ENCODE data around the gene LSM14A.

DNA sequence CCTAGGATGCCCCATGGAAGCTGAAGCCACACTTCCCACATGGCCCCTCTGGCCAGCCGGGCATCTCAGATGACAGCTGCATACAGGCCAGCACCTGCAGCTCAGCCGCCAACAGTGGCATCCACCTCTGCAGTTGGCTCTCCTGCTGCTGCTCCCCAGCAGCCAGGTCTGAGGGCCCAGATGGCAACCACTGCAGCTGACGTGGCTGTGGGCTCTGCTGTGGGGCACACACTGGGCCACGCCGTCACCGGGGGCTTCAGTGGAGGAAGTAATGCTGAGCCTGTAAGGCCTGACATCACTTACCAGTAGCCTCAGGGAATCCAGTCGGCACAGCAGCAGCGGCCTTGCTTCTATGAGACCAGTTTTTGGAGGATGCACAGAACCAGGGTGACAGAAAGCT is 45.3 kb upstream of the LSM14A start:
- TF ChIP-seq, protein P1, sequence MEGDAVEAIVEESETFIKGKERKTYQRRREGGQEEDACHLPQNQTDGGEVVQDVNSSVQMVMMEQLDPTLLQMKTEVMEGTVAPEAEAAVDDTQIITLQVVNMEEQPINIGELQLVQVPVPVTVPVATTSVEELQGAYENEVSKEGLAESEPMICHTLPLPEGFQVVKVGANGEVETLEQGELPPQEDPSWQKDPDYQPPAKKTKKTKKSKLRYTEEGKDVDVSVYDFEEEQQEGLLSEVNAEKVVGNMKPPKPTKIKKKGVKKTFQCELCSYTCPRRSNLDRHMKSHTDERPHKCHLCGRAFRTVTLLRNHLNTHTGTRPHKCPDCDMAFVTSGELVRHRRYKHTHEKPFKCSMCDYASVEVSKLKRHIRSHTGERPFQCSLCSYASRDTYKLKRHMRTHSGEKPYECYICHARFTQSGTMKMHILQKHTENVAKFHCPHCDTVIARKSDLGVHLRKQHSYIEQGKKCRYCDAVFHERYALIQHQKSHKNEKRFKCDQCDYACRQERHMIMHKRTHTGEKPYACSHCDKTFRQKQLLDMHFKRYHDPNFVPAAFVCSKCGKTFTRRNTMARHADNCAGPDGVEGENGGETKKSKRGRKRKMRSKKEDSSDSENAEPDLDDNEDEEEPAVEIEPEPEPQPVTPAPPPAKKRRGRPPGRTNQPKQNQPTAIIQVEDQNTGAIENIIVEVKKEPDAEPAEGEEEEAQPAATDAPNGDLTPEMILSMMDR (IDR thresholded peaks at IDR 0.05), result no peak
- TF ChIP-seq POLR2A (IDR thresholded peaks at IDR 0.05) (no peak), POLR2AphosphoS5 (IDR thresholded peaks at IDR 0.05) (no peak)

Data from prostate gland (tissue), 2 donors.